Breast epithelium (tissue), 3 donors: ENCODE measurements around the gene ASAP2.

ENCODE experiments used
- POLR2A ChIP-seq: fragments of 450-650 bp; IDR thresholded peaks from one replicate; pipeline ENCODE4 v1.6.1; 2016; ENCODE audit warnings: antibody characterized with exemption, mild to moderate bottlenecking, moderate library complexity
- TF ChIP-seq, protein P1 (sequence below), 3 donors: fragments of 450-650 bp; IDR thresholded peaks; one replicate each; pipeline ENCODE4 v1.5.1; 2016 to 2017; ENCODE audit warnings: antibody characterized with exemption in 3 of 3, mild to moderate bottlenecking in 3 of 3, moderate library complexity in 3 of 3

GRCh38 chr2:9168821-9169221, 37.8 kb upstream of the ASAP2 start:
- TF ChIP-seq, protein P1, sequence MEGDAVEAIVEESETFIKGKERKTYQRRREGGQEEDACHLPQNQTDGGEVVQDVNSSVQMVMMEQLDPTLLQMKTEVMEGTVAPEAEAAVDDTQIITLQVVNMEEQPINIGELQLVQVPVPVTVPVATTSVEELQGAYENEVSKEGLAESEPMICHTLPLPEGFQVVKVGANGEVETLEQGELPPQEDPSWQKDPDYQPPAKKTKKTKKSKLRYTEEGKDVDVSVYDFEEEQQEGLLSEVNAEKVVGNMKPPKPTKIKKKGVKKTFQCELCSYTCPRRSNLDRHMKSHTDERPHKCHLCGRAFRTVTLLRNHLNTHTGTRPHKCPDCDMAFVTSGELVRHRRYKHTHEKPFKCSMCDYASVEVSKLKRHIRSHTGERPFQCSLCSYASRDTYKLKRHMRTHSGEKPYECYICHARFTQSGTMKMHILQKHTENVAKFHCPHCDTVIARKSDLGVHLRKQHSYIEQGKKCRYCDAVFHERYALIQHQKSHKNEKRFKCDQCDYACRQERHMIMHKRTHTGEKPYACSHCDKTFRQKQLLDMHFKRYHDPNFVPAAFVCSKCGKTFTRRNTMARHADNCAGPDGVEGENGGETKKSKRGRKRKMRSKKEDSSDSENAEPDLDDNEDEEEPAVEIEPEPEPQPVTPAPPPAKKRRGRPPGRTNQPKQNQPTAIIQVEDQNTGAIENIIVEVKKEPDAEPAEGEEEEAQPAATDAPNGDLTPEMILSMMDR (IDR thresholded peaks at IDR 0.05), result no peak
- no peak for TF ChIP-seq POLR2A
